Stimulated activated CD4-positive, alpha-beta T cell treated with anti-CD3 and anti-CD28 coated beads, Interleukin-2, amount 100 ng/mL, for 24 hours (primary cell): ENCODE measurements around the gene TRAPPC1.
A peak's percentile ranks its signal among the peaks of the same experiment; 100 is the strongest.

Experiments used
- DNase-seq, 2 donors: peaks; one replicate each; pipeline ENCODE4 v3.0.0-alpha.2; 2020

The TRAPPC1 gene

GRCh38 chr17:7897090-7897489 is 34.7 kb downstream of the TRAPPC1 start:
- DNase-seq = no peak

GRCh38 chr17:7894866-7895265 is 36.9 kb downstream of the TRAPPC1 start:
- DNase-seq = no peak

GRCh38 chr17:7894226-7894625 is 37.5 kb downstream of the TRAPPC1 start:
- no peak for DNase-seq

- DNase-seq = no peak
Observed at GRCh38 chr17:7893187-7893880, 38.4 kb downstream of the TRAPPC1 start.

GRCh38 chr17:7889166-7889955 is 42.4 kb downstream of the TRAPPC1 start:
- DNase-seq = peak; percentile 45 to 53

GRCh38 chr17:7888184-7888920 is 43.4 kb downstream of the TRAPPC1 start, which contains the start of gene CHD3:
TSS of gene CHD3 (plus strand) at chr17:7888789. CDS start at chr17:7889001, 212 bp downstream.
- peak; percentile 67 to 73 for DNase-seq

- DNase-seq = peak; percentile 86 to 90
Observed at GRCh38 chr17:7887482-7888183, 44.1 kb downstream of the TRAPPC1 start.

GRCh38 chr17:7887038-7887481 is 44.7 kb downstream of the TRAPPC1 start:
- no peak for DNase-seq

GRCh38 chr17:7886227-7887037 is 45.3 kb downstream of the TRAPPC1 start:
- DNase-seq = peak; percentile 58 to 65

- DNase-seq = peak; percentile 51 to 55
Observed at GRCh38 chr17:7885367-7886226, 46.1 kb downstream of the TRAPPC1 start.

- DNase-seq = peak; percentile 41 to 44
Observed at GRCh38 chr17:7884581-7885366, 47.0 kb downstream of the TRAPPC1 start.

GRCh38 chr17:7883781-7884386 is 47.9 kb downstream of the TRAPPC1 start:
- peak; percentile 27 to 34 for DNase-seq

- DNase-seq = no peak
Observed at GRCh38 chr17:7882629-7883028, 49.1 kb downstream of the TRAPPC1 start.

GRCh38 chr17:7882068-7882467 is 49.7 kb downstream of the TRAPPC1 start:
- peak in 1 of 2 donors; percentile 27 for DNase-seq

- DNase-seq = no peak
Observed at GRCh38 chr17:7881276-7882054, 50.3 kb downstream of the TRAPPC1 start.
